NCI-H774 (cell line): Measurements from ENCODE around the gene LPAR6.

Source experiments
- DNase-seq: peaks from one replicate; lab custom pipeline; 2025; lab: John Stamatoyannopoulos, UW

LPAR6 gene

GRCh38 chr13:48369988-48370387 is 42.9 kb downstream of the LPAR6 start:
- DNase-seq: no peak
